ENCODE data around the gene SLC27A1.
"Not testable (repeated sequence)": the region's sequence is repeated elsewhere in the genome, so short reads cannot be mapped to it uniquely, and the experiment has no call there.

The SLC27A1 gene

GRCh38 chr19:17511724-17512573 is 41.6 kb downstream of the SLC27A1 start:
- peak; percentile 73 for DNase-seq (ENCODE audit: low read depth)

GRCh38 chr19:17512574-17512939 is 42.2 kb downstream of the SLC27A1 start:
- DNase-seq (ENCODE audit: low read depth) = no peak

GRCh38 chr19:17515408-17516149 is 45.3 kb downstream of the SLC27A1 start:
- DNase-seq (ENCODE audit: low read depth) = no peak

GRCh38 chr19:17517898-17518297 is 47.6 kb downstream of the SLC27A1 start:
- no peak for DNase-seq (ENCODE audit: low read depth)

- DNase-seq (ENCODE audit: low read depth) = not testable (repeated sequence)
Measured at GRCh38 chr19:17518654-17519053, 48.3 kb downstream of the SLC27A1 start.

GRCh38 chr19:17519967-17520366 is 49.6 kb downstream of the SLC27A1 start:
- DNase-seq (ENCODE audit: low read depth) = no peak

- no peak for DNase-seq (ENCODE audit: low read depth)
Measured at GRCh38 chr19:17520865-17521264, 50.5 kb downstream of the SLC27A1 start.

GRCh38 chr19:17522988-17523872 is 52.9 kb downstream of the SLC27A1 start:
- peak; percentile 19 for DNase-seq (ENCODE audit: low read depth)

- DNase-seq (ENCODE audit: low read depth) = no peak
Measured at GRCh38 chr19:17524651-17525050, 54.3 kb downstream of the SLC27A1 start.

GRCh38 chr19:17525141-17525540 is 54.8 kb downstream of the SLC27A1 start:
- no peak for DNase-seq (ENCODE audit: low read depth)

- DNase-seq (ENCODE audit: low read depth) = no peak
Measured at GRCh38 chr19:17526922-17527321, 56.6 kb downstream of the SLC27A1 start.

- DNase-seq (ENCODE audit: low read depth) = no peak
Measured at GRCh38 chr19:17527326-17527725, 57.0 kb downstream of the SLC27A1 start.

- DNase-seq (ENCODE audit: low read depth) = no peak
Measured at GRCh38 chr19:17528610-17529009, 58.3 kb downstream of the SLC27A1 start.

GRCh38 chr19:17529239-17530158 is 59.2 kb downstream of the SLC27A1 start:
- DNase-seq (ENCODE audit: low read depth) = no peak

GRCh38 chr19:17530586-17530985 is 60.3 kb downstream of the SLC27A1 start:
- no peak for DNase-seq (ENCODE audit: low read depth)

GRCh38 chr19:17532116-17532515 is 61.8 kb downstream of the SLC27A1 start:
- no peak for DNase-seq (ENCODE audit: low read depth)

GRCh38 chr19:17532557-17532956 is 62.2 kb downstream of the SLC27A1 start:
- DNase-seq (ENCODE audit: low read depth) = no peak

- DNase-seq (ENCODE audit: low read depth) = no peak
Measured at GRCh38 chr19:17534767-17535166, 64.4 kb downstream of the SLC27A1 start.

- DNase-seq (ENCODE audit: low read depth) = no peak
Measured at GRCh38 chr19:17536955-17537354, 66.6 kb downstream of the SLC27A1 start.

GRCh38 chr19:17538684-17539237 is 68.4 kb downstream of the SLC27A1 start:
- no peak for DNase-seq (ENCODE audit: low read depth)
